ENCODE measurements around the gene ITGB5.
"Not testable (repeated sequence)": the region's sequence is repeated elsewhere in the genome, so short reads cannot be mapped to it uniquely, and the experiment has no call there.

Gene ITGB5

GRCh38 chr3:124832782-124833709, 54.1 kb downstream of the ITGB5 start:
- DNase-seq = no peak

GRCh38 chr3:124831628-124832199, 55.5 kb downstream of the ITGB5 start:
- DNase-seq = no peak

- no peak for DNase-seq
Measured at GRCh38 chr3:124829819-124830554, 57.2 kb downstream of the ITGB5 start.

GRCh38 chr3:124829178-124829818, 57.9 kb downstream of the ITGB5 start:
- no peak for DNase-seq

GRCh38 chr3:124827476-124828206, 59.5 kb downstream of the ITGB5 start:
- not testable (repeated sequence) for DNase-seq

- no peak for DNase-seq
Measured at GRCh38 chr3:124826703-124827102, 60.5 kb downstream of the ITGB5 start.

GRCh38 chr3:124824286-124824915, 62.8 kb downstream of the ITGB5 start:
- no peak for DNase-seq

GRCh38 chr3:124823648-124824047, 63.5 kb downstream of the ITGB5 start:
- DNase-seq = no peak

GRCh38 chr3:124823206-124823605, 64.0 kb downstream of the ITGB5 start:
- DNase-seq = no peak

GRCh38 chr3:124821356-124821755, 65.8 kb downstream of the ITGB5 start:
- DNase-seq = no peak

GRCh38 chr3:124818398-124819091, 68.6 kb downstream of the ITGB5 start:
- DNase-seq = no peak

- DNase-seq = no peak
Measured at GRCh38 chr3:124817079-124817478, 70.1 kb downstream of the ITGB5 start.

- DNase-seq = no peak
Measured at GRCh38 chr3:124816206-124816605, 71.0 kb downstream of the ITGB5 start.

GRCh38 chr3:124815781-124816180, 71.4 kb downstream of the ITGB5 start:
- DNase-seq = no peak

GRCh38 chr3:124814620-124815421, 72.3 kb downstream of the ITGB5 start:
- DNase-seq = no peak

- DNase-seq = no peak
Measured at GRCh38 chr3:124813541-124813940, 73.6 kb downstream of the ITGB5 start.

GRCh38 chr3:124812291-124813265, 74.6 kb downstream of the ITGB5 start:
- no peak for DNase-seq

GRCh38 chr3:124811436-124811835, 75.7 kb downstream of the ITGB5 start:
- DNase-seq = no peak

GRCh38 chr3:124810970-124811369, 76.2 kb downstream of the ITGB5 start:
- DNase-seq = no peak
